HG02973 (cell line): ENCODE results near the gene TMEM219.

Experiments used
- ATAC-seq: cut with Tn5 transposase; IDR thresholded peaks from one replicate; pipeline ENCODE4 v1.9.1; 2021; ENCODE audit warnings: moderate library complexity; ENCODE audit not compliant: unreplicated experiment

The TMEM219 gene

GRCh38 chr16:29978564-29979270, 16.8 kb downstream of the TMEM219 start:
- no peak for ATAC-seq

- ATAC-seq, result no peak
Observed at GRCh38 chr16:29982560-29983419, 20.9 kb downstream of the TMEM219 start.

- ATAC-seq, result no peak
Observed at GRCh38 chr16:29983420-29984136, 21.7 kb downstream of the TMEM219 start.

GRCh38 chr16:29984137-29984763, 22.4 kb downstream of the TMEM219 start:
- ATAC-seq, result no peak

- no peak for ATAC-seq
Observed at GRCh38 chr16:29984764-29985147, 22.9 kb downstream of the TMEM219 start.

GRCh38 chr16:29985271-29985811, 23.5 kb downstream of the TMEM219 start:
- ATAC-seq, result no peak

- no peak for ATAC-seq
Observed at GRCh38 chr16:29986231-29986630, 24.4 kb downstream of the TMEM219 start.

- no peak for ATAC-seq
Observed at GRCh38 chr16:29986931-29987330, 25.1 kb downstream of the TMEM219 start.

- no peak for ATAC-seq
Observed at GRCh38 chr16:29987371-29988085, 25.6 kb downstream of the TMEM219 start.

- ATAC-seq, result no peak
Observed at GRCh38 chr16:29988346-29989075, 26.6 kb downstream of the TMEM219 start.

GRCh38 chr16:29989111-29989858, 27.4 kb downstream of the TMEM219 start:
- no peak for ATAC-seq

GRCh38 chr16:29990034-29990433, 28.2 kb downstream of the TMEM219 start:
- ATAC-seq, result no peak

- no peak for ATAC-seq
Observed at GRCh38 chr16:29990883-29991570, 29.1 kb downstream of the TMEM219 start.

- no peak for ATAC-seq
Observed at GRCh38 chr16:29991571-29991904, 29.7 kb downstream of the TMEM219 start.

GRCh38 chr16:29992344-29992967, 30.6 kb downstream of the TMEM219 start:
- no peak for ATAC-seq

GRCh38 chr16:29993191-29993902, 31.5 kb downstream of the TMEM219 start:
- no peak for ATAC-seq

- ATAC-seq, result no peak
Observed at GRCh38 chr16:29993903-29994599, 32.2 kb downstream of the TMEM219 start.
